Measurements from ENCODE around the gene ELAVL1. TPM values are rescaled to one million over a fixed set of nuclear protein-coding genes. Genes with fewer than 3 reads are reported as not detected.
A peak's percentile ranks its signal among the peaks of the same experiment; 100 is the strongest.

ELAVL1 gene
- total and polyA plus RNA-seq, 9 of the 15 experiments (the other 6 are each of a cell fraction or from before 2014, with no cell fraction given) = 4.3 to 172 (median 69.2) TPM

GRCh38 chr19:8005534-8006256, at the start of gene ELAVL1 (continued):
- TF ChIP-seq, protein P1, sequence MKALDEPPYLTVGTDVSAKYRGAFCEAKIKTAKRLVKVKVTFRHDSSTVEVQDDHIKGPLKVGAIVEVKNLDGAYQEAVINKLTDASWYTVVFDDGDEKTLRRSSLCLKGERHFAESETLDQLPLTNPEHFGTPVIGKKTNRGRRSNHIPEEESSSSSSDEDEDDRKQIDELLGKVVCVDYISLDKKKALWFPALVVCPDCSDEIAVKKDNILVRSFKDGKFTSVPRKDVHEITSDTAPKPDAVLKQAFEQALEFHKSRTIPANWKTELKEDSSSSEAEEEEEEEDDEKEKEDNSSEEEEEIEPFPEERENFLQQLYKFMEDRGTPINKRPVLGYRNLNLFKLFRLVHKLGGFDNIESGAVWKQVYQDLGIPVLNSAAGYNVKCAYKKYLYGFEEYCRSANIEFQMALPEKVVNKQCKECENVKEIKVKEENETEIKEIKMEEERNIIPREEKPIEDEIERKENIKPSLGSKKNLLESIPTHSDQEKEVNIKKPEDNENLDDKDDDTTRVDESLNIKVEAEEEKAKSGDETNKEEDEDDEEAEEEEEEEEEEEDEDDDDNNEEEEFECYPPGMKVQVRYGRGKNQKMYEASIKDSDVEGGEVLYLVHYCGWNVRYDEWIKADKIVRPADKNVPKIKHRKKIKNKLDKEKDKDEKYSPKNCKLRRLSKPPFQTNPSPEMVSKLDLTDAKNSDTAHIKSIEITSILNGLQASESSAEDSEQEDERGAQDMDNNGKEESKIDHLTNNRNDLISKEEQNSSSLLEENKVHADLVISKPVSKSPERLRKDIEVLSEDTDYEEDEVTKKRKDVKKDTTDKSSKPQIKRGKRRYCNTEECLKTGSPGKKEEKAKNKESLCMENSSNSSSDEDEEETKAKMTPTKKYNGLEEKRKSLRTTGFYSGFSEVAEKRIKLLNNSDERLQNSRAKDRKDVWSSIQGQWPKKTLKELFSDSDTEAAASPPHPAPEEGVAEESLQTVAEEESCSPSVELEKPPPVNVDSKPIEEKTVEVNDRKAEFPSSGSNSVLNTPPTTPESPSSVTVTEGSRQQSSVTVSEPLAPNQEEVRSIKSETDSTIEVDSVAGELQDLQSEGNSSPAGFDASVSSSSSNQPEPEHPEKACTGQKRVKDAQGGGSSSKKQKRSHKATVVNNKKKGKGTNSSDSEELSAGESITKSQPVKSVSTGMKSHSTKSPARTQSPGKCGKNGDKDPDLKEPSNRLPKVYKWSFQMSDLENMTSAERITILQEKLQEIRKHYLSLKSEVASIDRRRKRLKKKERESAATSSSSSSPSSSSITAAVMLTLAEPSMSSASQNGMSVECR (CRISPR knock-in tag; IDR thresholded peaks at IDR 0.05) = peak; percentile 90
- TF ChIP-seq FIP1L1 (IDR thresholded peaks at IDR 0.05; ENCODE audit: low read depth, low read length, poor library complexity, severe bottlenecking) (peak; percentile 75), CCNT2 (IDR thresholded peaks at IDR 0.05; ENCODE audit: borderline replicate concordance, extremely low read depth, insufficient read length, low read depth, low read length) (peak; percentile 48), STAG1 (CRISPR knock-in tag; IDR thresholded peaks at IDR 0.05; ENCODE audit: borderline replicate concordance) (0 out of 2 replicates have a peak, but pooled peaks have one; percentile 25), CBFB (CRISPR knock-in tag; IDR thresholded peaks at IDR 0.05) (no peak), L3MBTL2 (IDR thresholded peaks at IDR 0.05) (peak; percentile 30), MBD2 (IDR thresholded peaks at IDR 0.05; ENCODE audit: borderline replicate concordance, low read depth) (0 out of 2 replicates have a peak, but pooled peaks have one; percentile 9), CBX2 (IDR thresholded peaks at IDR 0.05; ENCODE audit: insufficient read depth, low read length, poor library complexity, severe bottlenecking) (no peak), SOX6 (IDR thresholded peaks at IDR 0.05) (peak; percentile 14; the same call in 1 of the 2 replicates), ARHGAP35 (IDR thresholded peaks at IDR 0.05; ENCODE audit: partially characterized antibody) (no peak)
- TF ChIP-seq, protein P2, sequence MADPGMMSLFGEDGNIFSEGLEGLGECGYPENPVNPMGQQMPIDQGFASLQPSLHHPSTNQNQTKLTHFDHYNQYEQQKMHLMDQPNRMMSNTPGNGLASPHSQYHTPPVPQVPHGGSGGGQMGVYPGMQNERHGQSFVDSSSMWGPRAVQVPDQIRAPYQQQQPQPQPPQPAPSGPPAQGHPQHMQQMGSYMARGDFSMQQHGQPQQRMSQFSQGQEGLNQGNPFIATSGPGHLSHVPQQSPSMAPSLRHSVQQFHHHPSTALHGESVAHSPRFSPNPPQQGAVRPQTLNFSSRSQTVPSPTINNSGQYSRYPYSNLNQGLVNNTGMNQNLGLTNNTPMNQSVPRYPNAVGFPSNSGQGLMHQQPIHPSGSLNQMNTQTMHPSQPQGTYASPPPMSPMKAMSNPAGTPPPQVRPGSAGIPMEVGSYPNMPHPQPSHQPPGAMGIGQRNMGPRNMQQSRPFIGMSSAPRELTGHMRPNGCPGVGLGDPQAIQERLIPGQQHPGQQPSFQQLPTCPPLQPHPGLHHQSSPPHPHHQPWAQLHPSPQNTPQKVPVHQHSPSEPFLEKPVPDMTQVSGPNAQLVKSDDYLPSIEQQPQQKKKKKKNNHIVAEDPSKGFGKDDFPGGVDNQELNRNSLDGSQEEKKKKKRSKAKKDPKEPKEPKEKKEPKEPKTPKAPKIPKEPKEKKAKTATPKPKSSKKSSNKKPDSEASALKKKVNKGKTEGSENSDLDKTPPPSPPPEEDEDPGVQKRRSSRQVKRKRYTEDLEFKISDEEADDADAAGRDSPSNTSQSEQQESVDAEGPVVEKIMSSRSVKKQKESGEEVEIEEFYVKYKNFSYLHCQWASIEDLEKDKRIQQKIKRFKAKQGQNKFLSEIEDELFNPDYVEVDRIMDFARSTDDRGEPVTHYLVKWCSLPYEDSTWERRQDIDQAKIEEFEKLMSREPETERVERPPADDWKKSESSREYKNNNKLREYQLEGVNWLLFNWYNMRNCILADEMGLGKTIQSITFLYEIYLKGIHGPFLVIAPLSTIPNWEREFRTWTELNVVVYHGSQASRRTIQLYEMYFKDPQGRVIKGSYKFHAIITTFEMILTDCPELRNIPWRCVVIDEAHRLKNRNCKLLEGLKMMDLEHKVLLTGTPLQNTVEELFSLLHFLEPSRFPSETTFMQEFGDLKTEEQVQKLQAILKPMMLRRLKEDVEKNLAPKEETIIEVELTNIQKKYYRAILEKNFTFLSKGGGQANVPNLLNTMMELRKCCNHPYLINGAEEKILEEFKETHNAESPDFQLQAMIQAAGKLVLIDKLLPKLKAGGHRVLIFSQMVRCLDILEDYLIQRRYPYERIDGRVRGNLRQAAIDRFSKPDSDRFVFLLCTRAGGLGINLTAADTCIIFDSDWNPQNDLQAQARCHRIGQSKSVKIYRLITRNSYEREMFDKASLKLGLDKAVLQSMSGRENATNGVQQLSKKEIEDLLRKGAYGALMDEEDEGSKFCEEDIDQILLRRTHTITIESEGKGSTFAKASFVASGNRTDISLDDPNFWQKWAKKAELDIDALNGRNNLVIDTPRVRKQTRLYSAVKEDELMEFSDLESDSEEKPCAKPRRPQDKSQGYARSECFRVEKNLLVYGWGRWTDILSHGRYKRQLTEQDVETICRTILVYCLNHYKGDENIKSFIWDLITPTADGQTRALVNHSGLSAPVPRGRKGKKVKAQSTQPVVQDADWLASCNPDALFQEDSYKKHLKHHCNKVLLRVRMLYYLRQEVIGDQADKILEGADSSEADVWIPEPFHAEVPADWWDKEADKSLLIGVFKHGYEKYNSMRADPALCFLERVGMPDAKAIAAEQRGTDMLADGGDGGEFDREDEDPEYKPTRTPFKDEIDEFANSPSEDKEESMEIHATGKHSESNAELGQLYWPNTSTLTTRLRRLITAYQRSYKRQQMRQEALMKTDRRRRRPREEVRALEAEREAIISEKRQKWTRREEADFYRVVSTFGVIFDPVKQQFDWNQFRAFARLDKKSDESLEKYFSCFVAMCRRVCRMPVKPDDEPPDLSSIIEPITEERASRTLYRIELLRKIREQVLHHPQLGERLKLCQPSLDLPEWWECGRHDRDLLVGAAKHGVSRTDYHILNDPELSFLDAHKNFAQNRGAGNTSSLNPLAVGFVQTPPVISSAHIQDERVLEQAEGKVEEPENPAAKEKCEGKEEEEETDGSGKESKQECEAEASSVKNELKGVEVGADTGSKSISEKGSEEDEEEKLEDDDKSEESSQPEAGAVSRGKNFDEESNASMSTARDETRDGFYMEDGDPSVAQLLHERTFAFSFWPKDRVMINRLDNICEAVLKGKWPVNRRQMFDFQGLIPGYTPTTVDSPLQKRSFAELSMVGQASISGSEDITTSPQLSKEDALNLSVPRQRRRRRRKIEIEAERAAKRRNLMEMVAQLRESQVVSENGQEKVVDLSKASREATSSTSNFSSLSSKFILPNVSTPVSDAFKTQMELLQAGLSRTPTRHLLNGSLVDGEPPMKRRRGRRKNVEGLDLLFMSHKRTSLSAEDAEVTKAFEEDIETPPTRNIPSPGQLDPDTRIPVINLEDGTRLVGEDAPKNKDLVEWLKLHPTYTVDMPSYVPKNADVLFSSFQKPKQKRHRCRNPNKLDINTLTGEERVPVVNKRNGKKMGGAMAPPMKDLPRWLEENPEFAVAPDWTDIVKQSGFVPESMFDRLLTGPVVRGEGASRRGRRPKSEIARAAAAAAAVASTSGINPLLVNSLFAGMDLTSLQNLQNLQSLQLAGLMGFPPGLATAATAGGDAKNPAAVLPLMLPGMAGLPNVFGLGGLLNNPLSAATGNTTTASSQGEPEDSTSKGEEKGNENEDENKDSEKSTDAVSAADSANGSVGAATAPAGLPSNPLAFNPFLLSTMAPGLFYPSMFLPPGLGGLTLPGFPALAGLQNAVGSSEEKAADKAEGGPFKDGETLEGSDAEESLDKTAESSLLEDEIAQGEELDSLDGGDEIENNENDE (IDR thresholded peaks at IDR 0.05; ENCODE audit: low read depth, low read length) = no peak
